AG10803 (cell line): ENCODE measurements around the gene MRGPRF.
A peak's percentile ranks its signal among the peaks of the same experiment; 100 is the strongest.

Source experiments
- DNase-seq: peaks from one replicate; pipeline ENCODE4 v3.0.0; 2010; ENCODE audit warnings: low read depth
- H3K4me3 ChIP-seq: 2 replicates; pipeline ENCODE4 v1.5.1; 2011; ENCODE audit warnings: mild to moderate bottlenecking, low read length, control low read depth
- TF ChIP-seq, protein P1 (sequence below): conservative IDR thresholded peaks from 2 replicates; pipeline ENCODE4 v1.5.1; 2011; ENCODE audit warnings: mild to moderate bottlenecking, low read length, control low read depth, inconsistent platforms

The MRGPRF gene

DNA sequence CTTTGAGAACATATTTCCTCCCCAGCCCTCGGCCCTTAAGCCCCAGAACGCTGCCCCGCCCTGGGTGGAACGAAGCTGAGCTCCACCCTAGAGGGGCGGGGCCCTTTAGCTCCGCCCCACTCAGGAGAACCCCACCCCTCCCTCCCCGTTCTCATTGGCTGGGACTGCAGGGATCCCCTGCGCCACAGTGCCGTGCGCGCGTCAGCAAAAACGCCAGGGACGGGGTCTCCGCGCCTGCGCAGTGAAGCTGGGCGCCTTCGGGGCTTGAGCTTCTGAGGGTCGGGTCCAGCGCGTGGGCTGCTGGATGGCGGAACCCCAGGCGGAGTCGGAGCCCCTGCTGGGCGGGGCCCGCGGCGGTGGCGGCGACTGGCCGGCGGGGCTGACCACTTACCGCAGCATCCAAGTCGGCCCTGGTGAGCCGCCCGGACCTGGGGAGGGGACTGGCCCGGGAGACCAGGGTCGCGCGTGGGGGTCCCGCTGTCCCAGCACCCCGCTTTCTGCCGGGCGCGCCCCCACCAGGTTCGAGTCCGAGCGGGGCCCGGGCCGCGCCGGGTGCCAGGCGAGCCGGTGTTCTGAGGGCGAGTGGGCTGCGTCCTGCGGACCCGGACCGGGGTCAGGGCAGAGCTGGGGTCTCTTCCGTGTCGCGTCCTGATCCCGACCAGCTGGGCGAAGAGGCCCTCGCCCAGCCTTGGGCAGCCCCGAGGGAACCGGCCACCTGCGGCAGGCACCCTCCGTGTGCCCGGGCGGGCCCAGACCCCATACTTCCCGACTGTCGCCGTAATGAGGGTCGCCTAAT is 35.8 kb upstream of the MRGPRF start, which contains the start of gene TPCN2:
Gene TPCN2 (plus strand): TSS at position 239 of the 796 bp plus-strand sequence. CDS start 66 bp downstream, at position 305.
- peak; percentile 93 for DNase-seq
- peak within 1 kb of the TSS; percentile 77 for H3K4me3 ChIP-seq
- TF ChIP-seq, protein P1, sequence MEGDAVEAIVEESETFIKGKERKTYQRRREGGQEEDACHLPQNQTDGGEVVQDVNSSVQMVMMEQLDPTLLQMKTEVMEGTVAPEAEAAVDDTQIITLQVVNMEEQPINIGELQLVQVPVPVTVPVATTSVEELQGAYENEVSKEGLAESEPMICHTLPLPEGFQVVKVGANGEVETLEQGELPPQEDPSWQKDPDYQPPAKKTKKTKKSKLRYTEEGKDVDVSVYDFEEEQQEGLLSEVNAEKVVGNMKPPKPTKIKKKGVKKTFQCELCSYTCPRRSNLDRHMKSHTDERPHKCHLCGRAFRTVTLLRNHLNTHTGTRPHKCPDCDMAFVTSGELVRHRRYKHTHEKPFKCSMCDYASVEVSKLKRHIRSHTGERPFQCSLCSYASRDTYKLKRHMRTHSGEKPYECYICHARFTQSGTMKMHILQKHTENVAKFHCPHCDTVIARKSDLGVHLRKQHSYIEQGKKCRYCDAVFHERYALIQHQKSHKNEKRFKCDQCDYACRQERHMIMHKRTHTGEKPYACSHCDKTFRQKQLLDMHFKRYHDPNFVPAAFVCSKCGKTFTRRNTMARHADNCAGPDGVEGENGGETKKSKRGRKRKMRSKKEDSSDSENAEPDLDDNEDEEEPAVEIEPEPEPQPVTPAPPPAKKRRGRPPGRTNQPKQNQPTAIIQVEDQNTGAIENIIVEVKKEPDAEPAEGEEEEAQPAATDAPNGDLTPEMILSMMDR: no peak

DNA sequence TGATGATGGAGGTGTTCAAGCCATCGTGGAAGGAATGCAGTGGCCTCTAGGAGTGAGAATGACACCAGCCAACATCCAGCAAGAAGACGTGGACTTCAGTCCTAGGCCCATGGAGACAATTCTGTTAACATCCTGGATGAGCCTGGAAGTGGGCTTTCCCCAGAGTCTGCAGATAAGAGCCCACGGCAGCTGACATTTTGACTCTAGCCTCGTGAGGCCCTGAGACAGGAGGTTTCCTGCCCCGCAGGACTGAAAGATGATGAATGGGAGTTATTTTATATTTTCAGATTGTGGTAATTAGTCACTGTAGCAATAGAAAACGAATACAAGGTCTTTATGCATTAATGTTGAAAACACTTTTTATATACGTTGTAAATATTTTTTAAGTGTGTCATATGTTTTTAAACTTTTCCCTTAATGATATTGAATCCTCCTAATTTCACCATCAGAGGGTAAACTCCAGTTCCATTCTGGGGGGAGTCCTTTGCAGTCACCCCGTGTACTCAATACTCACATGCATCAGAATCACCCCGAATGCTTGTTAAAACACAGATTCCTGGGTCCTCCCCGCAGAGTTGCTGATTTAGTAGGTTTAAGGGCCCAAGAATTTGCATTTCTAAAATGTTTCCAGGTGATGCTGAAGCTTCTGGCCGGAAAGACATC is 35.1 kb upstream of the MRGPRF start:
- TF ChIP-seq, protein P1: no peak
- peak overlapping the region; percentile 49 for H3K4me3 ChIP-seq

DNA sequence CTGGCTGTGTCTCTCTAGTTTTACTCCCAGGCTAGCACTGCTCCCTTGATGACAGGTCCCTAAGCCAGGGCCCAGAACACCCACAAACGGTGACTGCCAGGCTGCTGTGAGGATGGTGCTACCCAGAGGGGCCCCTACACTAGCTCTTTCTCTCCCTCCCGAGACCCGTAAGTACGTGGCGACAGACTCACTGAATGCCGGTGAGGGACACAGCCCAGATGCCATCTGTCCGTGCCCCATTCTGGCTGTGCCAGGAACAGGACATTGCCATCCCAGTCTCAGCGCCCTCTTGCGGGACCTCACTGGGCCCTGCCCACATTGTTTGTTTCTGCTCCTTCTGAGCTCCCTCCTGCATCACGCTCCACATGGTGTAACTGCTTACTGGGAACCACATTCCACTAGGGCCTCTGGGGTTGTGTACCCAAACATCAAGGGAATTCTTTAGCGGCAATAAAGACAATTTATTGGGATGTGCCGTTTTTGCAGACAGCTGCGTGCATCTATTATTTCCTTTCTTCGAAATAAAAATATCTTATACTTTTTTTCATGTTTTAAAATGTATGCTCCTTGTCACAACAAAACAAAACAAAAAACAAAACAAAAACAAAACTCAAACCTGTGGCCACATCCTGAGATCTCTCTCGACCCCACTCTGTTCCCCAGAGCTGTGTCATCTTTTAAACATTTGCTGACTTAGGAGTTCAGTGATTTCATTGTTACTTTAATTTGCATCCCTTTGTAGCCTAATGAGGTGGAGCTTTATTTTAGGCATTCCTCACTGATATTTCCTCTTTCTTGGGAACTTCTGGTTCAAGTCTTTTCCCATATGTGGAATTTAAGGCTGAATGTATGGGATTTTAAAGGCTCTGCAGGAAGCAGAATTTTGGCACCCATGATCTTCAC is 31.3 kb upstream of the MRGPRF start:
- TF ChIP-seq, protein P1: peak; percentile 85
- no peak overlapping the region for H3K4me3 ChIP-seq
- peak; percentile 93 for DNase-seq

More for the DNA sequence above, 35.1 kb upstream of the MRGPRF start:
- DNase-seq: no peak

DNA sequence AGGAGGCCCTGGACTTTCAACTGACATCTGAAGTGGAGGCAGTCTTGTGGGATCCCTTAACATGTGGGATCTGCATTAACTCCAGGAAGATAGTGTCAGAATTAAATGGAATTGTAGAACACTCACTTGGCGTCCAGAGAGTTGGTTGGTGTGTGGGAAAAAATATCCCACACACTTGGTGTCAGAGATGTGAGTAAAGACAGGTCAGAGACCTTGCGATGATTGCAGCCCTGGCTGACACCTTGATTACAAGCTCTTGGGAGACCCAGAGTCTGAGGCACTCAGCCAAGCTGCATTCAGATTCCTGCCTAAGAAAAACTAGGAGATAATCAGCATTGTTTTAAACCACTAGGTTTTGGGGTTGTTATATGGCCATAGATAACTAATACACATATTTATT is 28.5 kb upstream of the MRGPRF start:
- no peak overlapping the region for H3K4me3 ChIP-seq
- TF ChIP-seq, protein P1: no peak
- DNase-seq: no peak

DNA sequence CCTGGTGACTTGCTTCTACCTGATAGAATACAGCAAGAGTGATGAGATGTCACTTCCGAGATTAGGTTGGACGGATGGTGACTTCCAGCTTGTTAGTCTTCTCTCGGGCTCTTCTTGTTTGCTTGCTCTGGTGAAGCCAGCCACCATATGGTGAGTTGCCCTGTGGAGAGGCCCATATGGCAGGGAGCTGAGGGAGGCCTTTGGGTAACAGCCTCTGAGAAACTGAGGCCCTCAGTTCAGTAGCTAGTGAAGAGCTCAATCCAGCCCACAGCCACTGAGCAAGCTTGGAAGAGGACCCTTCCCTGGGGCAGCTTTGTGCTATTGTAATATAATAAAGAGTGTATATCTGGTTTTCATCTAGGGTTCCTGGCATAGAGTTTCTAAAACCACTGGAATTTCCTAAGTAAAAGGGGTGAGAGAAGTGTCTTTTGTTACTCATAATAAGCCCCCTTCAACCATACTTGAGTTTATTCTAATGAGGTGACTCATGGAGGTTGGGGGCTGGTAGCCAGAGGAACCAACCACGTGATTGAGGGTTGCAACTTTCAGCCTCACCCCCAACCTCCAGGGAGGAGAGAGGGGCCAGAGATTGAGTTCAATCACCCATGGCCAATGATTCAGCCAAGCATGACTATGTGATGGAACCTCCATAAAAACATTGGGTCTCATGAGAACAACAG is 27.7 kb upstream of the MRGPRF start:
- no peak overlapping the region for H3K4me3 ChIP-seq
- TF ChIP-seq, protein P1: no peak
- peak; percentile 88 for DNase-seq

DNA sequence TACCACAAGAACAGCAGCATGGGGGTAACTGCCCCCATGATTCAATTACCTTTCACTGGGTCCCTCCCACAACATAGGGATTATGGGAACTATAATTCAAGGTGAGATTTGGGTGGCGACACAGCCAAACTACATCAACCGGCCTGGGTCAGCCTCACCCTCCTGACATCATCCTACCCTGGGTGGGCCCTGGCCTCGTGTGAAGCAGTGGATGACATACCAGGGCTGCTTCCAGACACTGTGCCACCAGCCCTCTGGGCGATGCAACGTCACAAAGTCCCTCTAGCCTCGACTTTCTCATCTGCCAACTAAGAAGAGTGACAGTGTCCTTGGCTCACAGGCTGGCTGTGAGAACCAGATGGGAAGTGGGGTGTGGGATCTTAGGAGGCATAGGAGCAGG is 27.0 kb upstream of the MRGPRF start:
- no peak for DNase-seq
- no peak overlapping the region for H3K4me3 ChIP-seq
- TF ChIP-seq, protein P1: no peak
